PC-3 (cell line): ENCODE results near the gene CHAC2. TPM values are rescaled to one million over a fixed set of nuclear protein-coding genes. Genes with fewer than 3 reads are reported as not detected.

Experiments
- ATAC-seq: fragments of 200-7000 bp; cut with Tn5 transposase; 2 replicates; pipeline ENCODE4 v1.9.1; 2020; ENCODE audit warnings: mild to moderate bottlenecking, moderate library complexity
- BruUV-seq: library from RNA; stranded (reverse); fragments of 400-500 nt; replicated peaks from 2 replicates; lab custom pipeline; 2021; lab: Mats Ljungman, UMichigan
- CTCF ChIA-PET: fragments of 300-600 bp; sonication (Branson Sonifier 250); formaldehyde crosslinking; loops from one replicate; lab custom pipeline; 2022; ENCODE audit warnings: antibody characterized with exemption; lab: Charles Lee
- POLR2A ChIA-PET: fragments of 300-600 bp; sonication (Branson Sonifier 250); formaldehyde crosslinking; loops from one replicate; lab custom pipeline; 2022; ENCODE audit warnings: antibody characterized with exemption; ENCODE audit not compliant: unreplicated experiment; lab: Charles Lee
- DNase-seq: peaks from one replicate; pipeline ENCODE4 v3.0.0-alpha.2; 2015
- H2AFZ ChIP-seq: fragments of 300-600 bp; sonication (generic); 2 replicates; pipeline ENCODE4 v1.6.0; 2016; ENCODE audit warnings: antibody characterized with exemption, low read length
- H3F3A ChIP-seq: fragments of 300-600 bp; sonication (generic); one replicate; pipeline ENCODE4 v1.6.0; 2017; ENCODE audit warnings: antibody characterized with exemption, low read length, control low read depth, mild to moderate bottlenecking; ENCODE audit not compliant: unreplicated experiment
- H3K27ac ChIP-seq: fragments of 300-600 bp; sonication (generic); 2 replicates; pipeline ENCODE4 v1.5.1; 2016; ENCODE audit warnings: mild to moderate bottlenecking, low read length
- H3K27me3 ChIP-seq: fragments of 300-600 bp; sonication (generic); 2 replicates; pipeline ENCODE4 v1.6.1; 2016; ENCODE audit warnings: low read length, mixed read lengths
- H3K36me3 ChIP-seq: fragments of 300-600 bp; sonication (generic); 2 replicates; pipeline ENCODE4 v1.6.1; 2016; ENCODE audit warnings: low read depth, mixed run types, low read length, mixed read lengths
- H3K4me1 ChIP-seq: fragments of 300-600 bp; sonication (generic); 2 replicates; pipeline ENCODE4 v1.5.1; 2016; ENCODE audit warnings: low read length; ENCODE audit not compliant: insufficient read depth
- H3K4me2 ChIP-seq: fragments of 300-600 bp; sonication (generic); 2 replicates; pipeline ENCODE4 v1.6.0; 2016; ENCODE audit warnings: low read length
- H3K4me3 ChIP-seq: fragments of 300-600 bp; sonication (generic); 2 replicates; pipeline ENCODE4 v1.5.1; 2016; ENCODE audit warnings: mild to moderate bottlenecking, low read length, mixed read lengths
- H3K79me2 ChIP-seq: fragments of 300-600 bp; sonication (generic); 2 replicates; pipeline ENCODE4 v1.6.1; 2017; ENCODE audit warnings: low read length, mixed read lengths
- H3K9ac ChIP-seq: fragments of 300-600 bp; sonication (generic); 2 replicates; pipeline ENCODE4 v1.6.0; 2016; ENCODE audit warnings: mild to moderate bottlenecking, low read length
- H3K9me2 ChIP-seq: fragments of 300-600 bp; sonication (generic); replicated peaks from 2 replicates; pipeline ENCODE4 v1.6.1; 2016; ENCODE audit warnings: mixed run types, low read length, mixed read lengths
- H3K9me3 ChIP-seq: fragments of 300-600 bp; sonication (generic); 2 replicates; pipeline ENCODE4 v1.6.1; 2016; ENCODE audit warnings: low read length, mixed read lengths
- H4K20me1 ChIP-seq: fragments of 300-600 bp; sonication (generic); 2 replicates; pipeline ENCODE4 v1.6.1; 2016; ENCODE audit warnings: low read length, mixed read lengths
- CTCF ChIP-seq: fragments of 300-600 bp; sonication (generic); conservative IDR thresholded peaks from 2 replicates; pipeline ENCODE4 v1.5.1; 2017; ENCODE audit warnings: antibody characterized with exemption, low read depth, mild to moderate bottlenecking, low read length
- EZH2 ChIP-seq: fragments of 300-600 bp; sonication (generic); IDR thresholded peaks from one replicate; pipeline ENCODE4 v1.6.1; 2017; ENCODE audit warnings: antibody characterized with exemption, mild to moderate bottlenecking, low read length; ENCODE audit not compliant: unreplicated experiment
- EZH2phosphoT487 ChIP-seq: fragments of 300-600 bp; sonication (generic); IDR thresholded peaks from 2 replicates; pipeline ENCODE4 v1.6.1; 2018; ENCODE audit warnings: mild to moderate bottlenecking, antibody characterized with exemption, low read length, borderline replicate concordance
- intact Hi-C: fragments of 100-400 bp; cut with micrococcal nuclease; formaldehyde crosslinking; loops from 2 replicates; pipeline ENCODE4 v1.9.0; 2023
- total RNA-seq: library from RNA; depleted of rRNA; stranded (reverse); fragments of >200 nt; gene quantifications from 2 replicates; pipeline ENCODE4 v1.2.3, GENCODE V29; 2014

Gene CHAC2
- total RNA-seq, 1 experiment from 2014 or later: 16.0 TPM

GRCh38 chr2:53820048-53820447 is 52.4 kb downstream of the CHAC2 start:
- H3K36me3 ChIP-seq: peaks cover 18% of the 10 kb centered on the region
- no peak overlapping the region for H3K27ac ChIP-seq
- BruUV-seq: no TSS peak
- TF ChIP-seq EZH2phosphoT487: no peak
- TF ChIP-seq CTCF: no peak
- TF ChIP-seq EZH2: no peak
- H3K9me3 ChIP-seq: no peaks in the 10 kb centered on the region
- CTCF ChIA-PET: no interaction called here
- H2AFZ ChIP-seq: no peak overlapping the region
- H3F3A ChIP-seq: no peaks in the 10 kb centered on the region
- no peaks in the 10 kb centered on the region for H3K4me1 ChIP-seq
- intact Hi-C loops: no loop called here
- H3K79me2 ChIP-seq: no peaks in the 10 kb centered on the region
- ATAC-seq (no peak), DNase-seq (no peak)
- H3K27me3 ChIP-seq: no peaks in the 10 kb centered on the region
- no peak overlapping the region for H3K9ac ChIP-seq
- no peak overlapping the region for H3K4me3 ChIP-seq
- H3K9me2 ChIP-seq: no peaks in the 10 kb centered on the region
- no peaks in the 10 kb centered on the region for H4K20me1 ChIP-seq
- POLR2A ChIA-PET: no interaction called here
- H3K4me2 ChIP-seq: no peak overlapping the region

GRCh38 chr2:53820711-53821110 is 53.1 kb downstream of the CHAC2 start:
- BruUV-seq: no TSS peak
- no peak overlapping the region for H3K4me2 ChIP-seq
- H3F3A ChIP-seq: no peaks in the 10 kb centered on the region
- CTCF ChIA-PET: interaction anchor here (0.6 kb wide), 1 partner anchor 10 kb away, joined by 5 read pairs; no protein-coding TSS in a partner anchor
- ATAC-seq (peak; percentile 90), DNase-seq (peak; percentile 56)
- no peaks in the 10 kb centered on the region for H3K79me2 ChIP-seq
- TF ChIP-seq CTCF (no peak), EZH2 (no peak), EZH2phosphoT487 (no peak)
- no peaks in the 10 kb centered on the region for H3K4me1 ChIP-seq
- H3K27me3 ChIP-seq: no peaks in the 10 kb centered on the region
- POLR2A ChIA-PET: no interaction called here
- H2AFZ ChIP-seq: no peak overlapping the region
- no peak overlapping the region for H3K27ac ChIP-seq
- no peak overlapping the region for H3K9ac ChIP-seq
- no peaks in the 10 kb centered on the region for H3K9me2 ChIP-seq
- intact Hi-C loops: no loop called here
- H4K20me1 ChIP-seq: no peaks in the 10 kb centered on the region
- no peaks in the 10 kb centered on the region for H3K9me3 ChIP-seq
- no peak overlapping the region for H3K4me3 ChIP-seq
- peaks cover 12% of the 10 kb centered on the region for H3K36me3 ChIP-seq

GRCh38 chr2:53821810-53822209 is 54.2 kb downstream of the CHAC2 start:
- POLR2A ChIA-PET: no interaction called here

More at GRCh38 chr2:53821810-53822209, 54.2 kb downstream of the CHAC2 start:
- Histone ChIP-seq H3K4me2 (no peak overlapping the region), H3F3A (no peaks in the 10 kb centered on the region), H3K79me2 (no peaks in the 10 kb centered on the region), H2AFZ (no peak overlapping the region), H3K27me3 (no peaks in the 10 kb centered on the region), H3K9ac (no peak overlapping the region), H4K20me1 (no peaks in the 10 kb centered on the region), H3K27ac (no peak overlapping the region), H3K4me1 (no peaks in the 10 kb centered on the region), H3K9me3 (no peaks in the 10 kb centered on the region), H3K9me2 (no peaks in the 10 kb centered on the region), H3K36me3 (peaks cover 10% of the 10 kb centered on the region), H3K4me3 (no peak overlapping the region)
- intact Hi-C loops: no loop called here
- DNase-seq: no peak
- TF ChIP-seq EZH2phosphoT487 (no peak), CTCF (no peak), EZH2 (no peak)
- no peak for ATAC-seq
- CTCF ChIA-PET: no interaction called here
- BruUV-seq: no TSS peak
